HEK293 (cell line): ENCODE data around the gene HRG.

Source experiments
- KLF9 ChIP-seq: fragments of 450-650 bp; formaldehyde crosslinking; IDR thresholded peaks from 2 replicates; pipeline ENCODE4 v1.5.1; 2016; ENCODE audit warnings: missing biosample characterization, missing genetic modification characterization, low read depth
- MEIS1 ChIP-seq: sonication (generic); formaldehyde crosslinking; IDR thresholded peaks from 2 replicates; pipeline ENCODE4 v1.8.1; 2022; ENCODE audit warnings: missing genetic modification reagents, mild to moderate bottlenecking, borderline replicate concordance
- ZBTB21 ChIP-seq: fragments of 450-650 bp; formaldehyde crosslinking; IDR thresholded peaks from 2 replicates; pipeline ENCODE4 v1.5.1; 2017; ENCODE audit warnings: missing biosample characterization, missing genetic modification characterization
- ZNF133 ChIP-seq: fragments of 450-650 bp; formaldehyde crosslinking; IDR thresholded peaks from 2 replicates; pipeline ENCODE4 v1.5.1; 2016; ENCODE audit warnings: missing biosample characterization, missing genetic modification characterization
- ZNF140 ChIP-seq: fragments of 450-650 bp; formaldehyde crosslinking; IDR thresholded peaks from 2 replicates; pipeline ENCODE4 v1.5.1; 2016; ENCODE audit warnings: missing biosample characterization, missing genetic modification characterization
- ZNF24 ChIP-seq: fragments of 450-650 bp; formaldehyde crosslinking; IDR thresholded peaks from 2 replicates; pipeline ENCODE4 v1.5.1; 2016; ENCODE audit warnings: missing biosample characterization, missing genetic modification characterization
- ZNF404 ChIP-seq: fragments of 450-650 bp; formaldehyde crosslinking; IDR thresholded peaks from 2 replicates; pipeline ENCODE4 v1.5.1; 2017; ENCODE audit warnings: missing biosample characterization, missing genetic modification characterization
- ZSCAN16 ChIP-seq: fragments of 450-650 bp; formaldehyde crosslinking; IDR thresholded peaks from 2 replicates; pipeline ENCODE4 v1.5.1; 2016; ENCODE audit warnings: missing biosample characterization, missing genetic modification characterization
- TF ChIP-seq, protein P1 (sequence below): fragments of 450-650 bp; formaldehyde crosslinking; IDR thresholded peaks from 2 replicates; pipeline ENCODE4 v1.5.1; 2016; ENCODE audit warnings: missing biosample characterization, missing genetic modification characterization

- no peak for TF ChIP-seq ZSCAN16 (tag by site-specific recombination)
- no peak for TF ChIP-seq ZNF140
- TF ChIP-seq MEIS1 (CRISPR knock-in tag) = no peak
- TF ChIP-seq, protein P1, sequence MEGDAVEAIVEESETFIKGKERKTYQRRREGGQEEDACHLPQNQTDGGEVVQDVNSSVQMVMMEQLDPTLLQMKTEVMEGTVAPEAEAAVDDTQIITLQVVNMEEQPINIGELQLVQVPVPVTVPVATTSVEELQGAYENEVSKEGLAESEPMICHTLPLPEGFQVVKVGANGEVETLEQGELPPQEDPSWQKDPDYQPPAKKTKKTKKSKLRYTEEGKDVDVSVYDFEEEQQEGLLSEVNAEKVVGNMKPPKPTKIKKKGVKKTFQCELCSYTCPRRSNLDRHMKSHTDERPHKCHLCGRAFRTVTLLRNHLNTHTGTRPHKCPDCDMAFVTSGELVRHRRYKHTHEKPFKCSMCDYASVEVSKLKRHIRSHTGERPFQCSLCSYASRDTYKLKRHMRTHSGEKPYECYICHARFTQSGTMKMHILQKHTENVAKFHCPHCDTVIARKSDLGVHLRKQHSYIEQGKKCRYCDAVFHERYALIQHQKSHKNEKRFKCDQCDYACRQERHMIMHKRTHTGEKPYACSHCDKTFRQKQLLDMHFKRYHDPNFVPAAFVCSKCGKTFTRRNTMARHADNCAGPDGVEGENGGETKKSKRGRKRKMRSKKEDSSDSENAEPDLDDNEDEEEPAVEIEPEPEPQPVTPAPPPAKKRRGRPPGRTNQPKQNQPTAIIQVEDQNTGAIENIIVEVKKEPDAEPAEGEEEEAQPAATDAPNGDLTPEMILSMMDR (tag by site-specific recombination) = no peak
- TF ChIP-seq ZNF24 = no peak
- no peak for TF ChIP-seq ZNF404 (tag by site-specific recombination)
- TF ChIP-seq ZBTB21 (tag by site-specific recombination) = no peak
- TF ChIP-seq KLF9 (tag by site-specific recombination) = no peak
- TF ChIP-seq ZNF133 (tag by site-specific recombination) = no peak
Observed at GRCh38 chr3:186679151-186679550, 13.3 kb downstream of the HRG start.
